GM12864 (cell line): ENCODE results near the gene UBL3.
A peak's percentile ranks its signal among the peaks of the same experiment; 100 is the strongest.

ENCODE experiments used
- DNase-seq: peaks from one replicate; pipeline ENCODE4 v3.0.0-alpha.2; 2011; ENCODE audit warnings: low read depth
- H3K4me3 ChIP-seq: 2 replicates; pipeline ENCODE4 v1.5.1; 2011; ENCODE audit warnings: mild to moderate bottlenecking, low read depth, low read length, control low read depth
- TF ChIP-seq, protein P1 (sequence below): IDR thresholded peaks from 2 replicates; pipeline ENCODE4 v1.5.1; 2011; ENCODE audit warnings: low read depth, mild to moderate bottlenecking, moderate library complexity, low read length, control low read depth, inconsistent platforms; ENCODE audit errors: missing control alignments

The UBL3 gene

DNA sequence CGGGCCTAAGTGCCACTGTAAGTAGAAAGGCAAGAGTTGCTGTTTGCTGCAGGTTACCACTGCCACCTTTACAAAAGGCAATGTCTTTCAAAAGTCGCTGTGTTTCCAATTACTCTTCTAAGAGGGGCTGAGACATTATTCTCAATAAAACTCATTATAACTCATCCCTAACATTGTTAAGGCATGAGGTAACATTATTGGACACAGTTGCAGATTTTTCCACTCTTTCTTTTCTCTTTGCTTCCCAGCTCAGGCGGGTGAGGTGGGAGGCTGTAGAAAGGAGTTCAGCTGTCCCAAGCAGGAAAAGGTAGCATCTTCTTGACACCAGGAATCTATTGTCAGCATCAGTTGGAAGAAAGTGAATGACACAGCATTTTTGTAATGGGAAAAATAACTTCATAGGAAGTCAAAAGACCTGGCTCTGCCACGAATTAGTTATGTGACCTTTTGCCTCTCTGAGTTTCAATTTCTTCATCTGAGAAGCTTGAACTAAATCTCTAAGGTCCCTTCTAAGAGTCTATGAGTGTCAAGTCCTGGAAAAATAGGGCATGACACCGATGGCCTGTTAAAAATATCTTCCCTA is 2.1 kb upstream of the UBL3 start:
- H3K4me3 ChIP-seq = no peak overlapping the region
- TF ChIP-seq, protein P1, sequence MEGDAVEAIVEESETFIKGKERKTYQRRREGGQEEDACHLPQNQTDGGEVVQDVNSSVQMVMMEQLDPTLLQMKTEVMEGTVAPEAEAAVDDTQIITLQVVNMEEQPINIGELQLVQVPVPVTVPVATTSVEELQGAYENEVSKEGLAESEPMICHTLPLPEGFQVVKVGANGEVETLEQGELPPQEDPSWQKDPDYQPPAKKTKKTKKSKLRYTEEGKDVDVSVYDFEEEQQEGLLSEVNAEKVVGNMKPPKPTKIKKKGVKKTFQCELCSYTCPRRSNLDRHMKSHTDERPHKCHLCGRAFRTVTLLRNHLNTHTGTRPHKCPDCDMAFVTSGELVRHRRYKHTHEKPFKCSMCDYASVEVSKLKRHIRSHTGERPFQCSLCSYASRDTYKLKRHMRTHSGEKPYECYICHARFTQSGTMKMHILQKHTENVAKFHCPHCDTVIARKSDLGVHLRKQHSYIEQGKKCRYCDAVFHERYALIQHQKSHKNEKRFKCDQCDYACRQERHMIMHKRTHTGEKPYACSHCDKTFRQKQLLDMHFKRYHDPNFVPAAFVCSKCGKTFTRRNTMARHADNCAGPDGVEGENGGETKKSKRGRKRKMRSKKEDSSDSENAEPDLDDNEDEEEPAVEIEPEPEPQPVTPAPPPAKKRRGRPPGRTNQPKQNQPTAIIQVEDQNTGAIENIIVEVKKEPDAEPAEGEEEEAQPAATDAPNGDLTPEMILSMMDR = no peak
- no peak for DNase-seq

DNA sequence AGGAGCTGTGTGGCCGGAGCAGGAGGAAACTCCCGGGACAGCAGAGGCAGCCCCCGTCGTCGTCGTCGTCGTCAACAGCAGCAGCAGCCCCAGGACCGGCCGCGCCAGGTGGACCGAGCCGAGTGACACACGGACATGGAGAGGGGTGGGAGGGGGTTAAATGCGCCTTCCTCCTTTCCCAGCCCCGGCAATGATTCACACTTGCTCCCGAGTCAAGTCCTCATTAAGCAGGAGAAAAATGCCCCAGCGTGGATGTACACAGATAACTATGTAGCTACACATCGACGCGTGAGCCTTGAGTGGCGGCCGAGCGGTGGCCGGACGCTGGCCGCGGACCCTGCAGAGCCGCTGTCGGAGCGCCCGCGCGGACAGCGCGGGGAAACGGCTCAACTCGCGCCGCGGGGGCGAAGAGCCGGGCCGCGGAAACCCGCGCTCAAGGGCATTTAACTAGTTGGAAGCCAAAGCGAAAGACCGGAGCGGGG is 645 bp downstream of the UBL3 start:
- peak overlapping the region; percentile 96 for H3K4me3 ChIP-seq
- DNase-seq = no peak
- TF ChIP-seq, protein P1 = no peak

DNA sequence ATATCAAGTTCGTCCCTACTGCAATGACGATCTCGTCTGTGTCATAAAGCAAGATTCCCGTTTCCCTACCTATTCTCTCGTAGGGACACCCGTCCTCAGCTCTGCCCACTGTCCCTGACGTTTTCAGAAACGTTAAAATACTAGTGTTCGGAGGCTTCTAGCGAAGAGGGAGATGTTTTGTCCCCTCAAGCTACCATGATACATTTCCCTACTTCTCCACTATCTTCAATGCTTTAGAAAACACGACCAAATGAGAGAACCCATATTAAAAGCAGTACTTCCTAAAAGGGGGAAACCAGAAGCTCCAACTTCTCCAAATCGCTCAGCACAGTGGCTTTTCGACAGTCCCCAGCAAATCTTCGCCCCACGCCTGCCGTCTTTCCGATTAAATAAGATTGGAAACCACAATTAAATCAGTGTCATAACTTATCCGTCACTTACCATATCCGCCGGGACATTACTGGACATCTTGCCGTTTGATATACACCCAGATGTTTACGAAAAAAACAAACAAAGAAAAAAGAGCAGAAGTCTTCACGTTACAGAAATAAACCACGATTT is 1.3 kb downstream of the UBL3 start:
- DNase-seq = no peak
- H3K4me3 ChIP-seq = peak overlapping the region; percentile 96
- TF ChIP-seq, protein P1 = no peak

DNA sequence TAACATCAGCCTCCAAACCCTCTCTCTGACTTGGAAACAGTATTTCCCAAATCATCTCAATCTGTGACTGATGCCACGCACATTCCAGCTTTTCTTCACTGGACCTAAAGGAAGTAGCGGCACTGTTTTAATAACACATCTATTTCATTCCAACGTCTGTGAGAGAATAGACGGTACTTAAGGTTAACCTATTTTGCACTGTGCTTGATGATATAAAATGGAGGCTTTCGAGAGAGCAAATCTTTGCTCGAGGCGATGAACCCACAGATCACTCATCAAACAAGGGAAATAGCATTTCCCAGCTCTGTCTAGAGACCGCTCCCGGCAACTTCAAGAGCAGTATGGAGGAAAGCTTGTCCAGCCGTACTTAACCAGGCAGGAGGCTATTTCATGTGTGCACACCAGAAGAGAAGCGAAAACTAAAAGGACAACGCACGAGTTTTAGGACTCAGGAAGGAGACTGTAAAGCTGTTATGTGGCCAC is 2.9 kb downstream of the UBL3 start:
- H3K4me3 ChIP-seq = peak overlapping the region; percentile 58
- no peak for DNase-seq
- TF ChIP-seq, protein P1 = no peak

DNA sequence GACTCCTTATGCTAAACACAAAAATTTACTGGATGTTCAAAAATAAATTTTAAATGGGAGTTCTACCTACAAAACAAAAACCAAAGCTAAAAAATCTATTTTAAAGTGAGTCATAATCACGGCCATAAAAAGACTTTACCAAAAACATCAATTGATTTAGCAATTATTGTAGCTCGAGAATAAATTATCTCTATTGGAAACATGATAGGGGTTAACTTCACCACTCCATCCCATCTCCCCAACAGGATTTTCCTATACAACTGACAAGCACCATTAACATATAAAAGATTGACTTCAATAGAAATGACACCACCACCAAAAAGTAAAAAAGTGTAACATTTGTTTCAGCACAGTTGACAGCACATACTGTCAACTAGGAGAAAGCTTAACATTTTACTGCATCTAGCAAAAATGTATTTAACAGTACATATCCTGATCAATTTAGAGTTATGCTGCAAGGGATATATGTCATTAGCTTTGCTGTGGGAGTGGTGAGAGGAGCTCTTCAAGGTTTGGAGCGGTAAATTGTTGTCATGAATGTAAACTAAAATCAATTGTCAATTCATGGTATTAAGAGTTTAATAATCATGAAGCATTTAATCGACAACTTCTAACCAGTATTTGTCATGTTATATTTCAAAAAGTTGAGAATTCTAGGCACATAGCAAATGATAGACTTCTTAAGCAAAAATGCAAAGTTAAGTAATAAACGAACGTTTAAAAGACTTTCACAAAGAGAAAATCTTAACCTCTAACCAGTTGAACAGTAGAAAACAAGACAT is 3.8 kb downstream of the UBL3 start:
- no peak overlapping the region; the same call in 1 of the 2 replicates for H3K4me3 ChIP-seq
- TF ChIP-seq, protein P1 = no peak
- DNase-seq = no peak

DNA sequence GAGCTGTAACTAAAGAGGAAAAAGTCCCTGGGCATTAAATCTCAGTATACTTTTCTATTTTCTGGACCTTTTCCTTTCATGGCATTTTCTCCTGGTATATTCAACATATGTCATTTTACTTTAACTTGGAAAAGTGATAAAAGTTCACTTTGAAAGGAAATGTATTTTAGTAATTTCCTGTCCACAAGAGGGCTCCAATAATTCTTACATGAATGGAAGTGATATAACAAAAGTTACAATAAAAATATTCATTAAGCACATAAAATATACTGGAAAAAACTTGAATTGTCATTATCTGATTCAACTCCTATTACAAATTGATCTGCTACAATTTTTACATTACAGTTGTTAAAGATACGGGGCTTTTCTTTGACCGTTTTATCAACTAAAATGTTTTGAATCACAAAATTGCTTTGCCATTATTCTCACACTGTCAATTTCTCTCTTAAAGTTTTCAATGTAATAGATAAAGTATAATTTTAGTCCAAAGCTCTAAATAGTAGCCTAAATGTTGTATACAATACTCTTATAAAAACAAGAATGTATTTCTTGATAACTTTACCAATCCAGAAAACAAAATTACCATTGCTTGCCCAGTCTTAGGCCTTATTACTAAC is 4.9 kb downstream of the UBL3 start:
- DNase-seq = no peak
- H3K4me3 ChIP-seq = no peak overlapping the region
- TF ChIP-seq, protein P1 = no peak
